Neutrophil (primary cell): ENCODE measurements around the gene MCFD2.

Experiments
- H3K27ac ChIP-seq: fragments of 200-600 bp; sonication (generic); 2 replicates; pipeline ENCODE4 v1.5.1; 2016; ENCODE audit warnings: mild to moderate bottlenecking, moderate library complexity
- H3K27me3 ChIP-seq: fragments of 200-600 bp; sonication (generic); 2 replicates; pipeline ENCODE4 v1.6.0; 2016; ENCODE audit warnings: mild to moderate bottlenecking
- H3K36me3 ChIP-seq: fragments of 200-600 bp; sonication (generic); 2 replicates; pipeline ENCODE4 v1.5.1; 2017
- H3K4me1 ChIP-seq, 2 experiments: fragments of 200-600 bp in 1 of 2; sonication (generic) in 1 of 2; 1 replicate in 1 of 2; 2 replicates in 1 of 2; pipeline versions ENCODE4 v1.5.1 to v1.6.1; 2013 to 2016; ENCODE audit warnings: low read depth in 1 of 2, low read length in 1 of 2, mild to moderate bottlenecking in 1 of 2, moderate library complexity in 1 of 2; ENCODE audit not compliant: control insufficient read depth in 1 of 2, insufficient read depth in 1 of 2
- H3K4me3 ChIP-seq, 2 experiments: fragments of 200-600 bp in 1 of 2; sonication (generic) in 1 of 2; 1 replicate in 1 of 2; 2 replicates in 1 of 2; pipeline ENCODE4 v1.5.1; 2013 to 2016; ENCODE audit warnings: low read depth in 1 of 2, low read length in 1 of 2, mild to moderate bottlenecking in 1 of 2, moderate library complexity in 1 of 2
- H3K9me3 ChIP-seq: fragments of 200-600 bp; sonication (generic); 2 replicates; pipeline ENCODE4 v1.5.1; 2016
- CTCF ChIP-seq: fragments of 200-600 bp; sonication (generic); IDR thresholded peaks from 2 replicates; pipeline ENCODE4 v1.5.1; 2016; ENCODE audit warnings: antibody characterized with exemption

The MCFD2 gene

GRCh38 chr2:46869621-46870020 lies 46.0 kb downstream of the MCFD2 start:
- Histone ChIP-seq H3K4me3 (no peak overlapping the region), H3K4me1 (peaks cover 2 to 21% of the 10 kb centered on the region in 2 experiments), H3K9me3 (peaks cover 13% of the 10 kb centered on the region), H3K36me3 (no peaks in the 10 kb centered on the region), H3K27ac (no peak overlapping the region), H3K27me3 (no peaks in the 10 kb centered on the region)
- TF ChIP-seq CTCF: no peak

- no peak for TF ChIP-seq CTCF
Measured at GRCh38 chr2:46866770-46867246, 48.8 kb downstream of the MCFD2 start.

GRCh38 chr2:46865181-46865970 lies 50.2 kb downstream of the MCFD2 start:
- H3K27me3 ChIP-seq: no peaks in the 10 kb centered on the region
- peaks cover 17% of the 10 kb centered on the region for H3K9me3 ChIP-seq
- TF ChIP-seq CTCF: no peak
- H3K4me1 ChIP-seq: peaks cover 2 to 21% of the 10 kb centered on the region in 2 experiments
- no peaks in the 10 kb centered on the region for H3K36me3 ChIP-seq
- no peak overlapping the region for H3K4me3 ChIP-seq
- no peak overlapping the region for H3K27ac ChIP-seq

More at GRCh38 chr2:46866770-46867246, 48.8 kb downstream of the MCFD2 start:
- Histone ChIP-seq H3K9me3 (peaks cover 17% of the 10 kb centered on the region), H3K4me1 (peaks cover 2 to 21% of the 10 kb centered on the region in 2 experiments), H3K27ac (peak overlapping the region; percentile 15), H3K36me3 (no peaks in the 10 kb centered on the region), H3K4me3 (no peak overlapping the region), H3K27me3 (no peaks in the 10 kb centered on the region)

- Histone ChIP-seq H3K36me3 (no peaks in the 10 kb centered on the region), H3K4me3 (no peak overlapping the region), H3K9me3 (peaks cover 17% of the 10 kb centered on the region), H3K27ac (no peak overlapping the region), H3K4me1 (peaks cover 2 to 21% of the 10 kb centered on the region in 2 experiments), H3K27me3 (no peaks in the 10 kb centered on the region)
- TF ChIP-seq CTCF: no peak
Measured at GRCh38 chr2:46863882-46864281, 51.7 kb downstream of the MCFD2 start.

GRCh38 chr2:46862514-46862913 lies 53.1 kb downstream of the MCFD2 start:
- Histone ChIP-seq H3K27me3 (no peaks in the 10 kb centered on the region), H3K4me3 (no peak overlapping the region), H3K9me3 (peaks cover 17% of the 10 kb centered on the region), H3K36me3 (no peaks in the 10 kb centered on the region), H3K4me1 (peaks cover 2 to 10% of the 10 kb centered on the region in 2 experiments), H3K27ac (no peak overlapping the region)
- TF ChIP-seq CTCF: no peak
